HEK293T (cell line): ENCODE results near the gene TTLL6.

Experiments
- BHLHE40 ChIP-seq: fragments of 450-650 bp; IDR thresholded peaks from 2 replicates; pipeline ENCODE4 v1.6.1; 2016; ENCODE audit warnings: mild to moderate bottlenecking, moderate library complexity, borderline replicate concordance
- HDGF ChIP-seq: fragments of 450-650 bp; IDR thresholded peaks from 2 replicates; pipeline ENCODE4 v1.6.1; 2017; ENCODE audit warnings: antibody characterized with exemption, borderline replicate concordance

DNA sequence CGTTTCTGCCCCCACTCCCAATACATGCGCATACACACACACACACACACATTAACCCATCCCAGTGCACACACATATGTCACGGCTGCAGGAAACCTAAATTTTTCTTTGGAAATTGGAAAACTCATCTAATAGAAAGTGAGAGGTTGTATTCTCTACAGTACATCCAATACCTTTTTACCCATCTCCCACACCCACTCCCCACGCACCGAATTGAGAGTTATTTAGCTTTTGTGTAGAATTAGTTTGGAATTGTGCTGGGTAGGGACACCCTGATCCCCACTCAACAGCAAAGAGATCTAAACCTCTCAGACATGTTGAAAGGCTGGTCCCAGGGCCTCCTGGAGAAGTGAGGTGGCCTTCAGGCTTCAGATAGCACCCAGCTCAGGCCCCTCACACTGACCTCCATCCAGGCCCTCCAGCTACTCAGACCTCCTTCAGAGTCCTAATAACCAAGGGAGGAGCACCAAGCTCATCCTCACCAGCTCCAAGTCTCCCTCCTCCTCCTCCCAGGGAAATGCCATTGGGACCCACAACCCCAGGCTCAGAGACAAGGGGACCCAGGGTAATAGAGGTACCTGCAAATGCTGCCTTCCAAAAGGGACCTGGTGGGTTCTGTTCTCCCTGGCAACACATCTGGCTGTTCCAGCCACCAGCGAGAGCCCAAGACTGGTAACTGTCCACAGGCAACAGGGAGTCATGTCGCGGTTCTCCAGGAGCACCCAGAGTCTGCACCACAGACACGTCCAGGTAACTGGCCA lies 89.4 kb downstream of the TTLL6 start:
- TF ChIP-seq BHLHE40, result no peak
- TF ChIP-seq HDGF, result no peak
